ENCODE results near the gene OR4F16.
"Not testable (repeated sequence)": the region's sequence is repeated elsewhere in the genome, so short reads cannot be mapped to it uniquely, and the experiment has no call there.

The OR4F16 gene

GRCh38 chr1:686554-686953 is at the start of gene OR4F16:
TSS of gene OR4F16 (minus strand) at chr1:686654. CDS start at chr1:686654, 0 bp downstream.
- DNase-seq (ENCODE audit: low read depth), result not testable (repeated sequence)

- DNase-seq (ENCODE audit: low read depth), result not testable (repeated sequence)
Measured at GRCh38 chr1:733649-734048, 47.2 kb upstream of the OR4F16 start.

- DNase-seq (ENCODE audit: low read depth), result not testable (repeated sequence)
Measured at GRCh38 chr1:727040-727439, 40.6 kb upstream of the OR4F16 start.
